Measurements from ENCODE around the gene USH2A.
"Not testable (repeated sequence)": the region's sequence is repeated elsewhere in the genome, so short reads cannot be mapped to it uniquely, and the experiment has no call there.

USH2A gene

GRCh38 chr1:216173376-216173995 is 249.8 kb downstream of the USH2A start:
- DNase-seq (ENCODE audit: low read depth): no peak
- H3K4me3 ChIP-seq (ENCODE audit: low read depth, low read length): no peak overlapping the region
- in situ Hi-C loops (cut with HindIII; ENCODE audit: low sequenced_read_pairs): no loop called here
- TF ChIP-seq, protein P1, sequence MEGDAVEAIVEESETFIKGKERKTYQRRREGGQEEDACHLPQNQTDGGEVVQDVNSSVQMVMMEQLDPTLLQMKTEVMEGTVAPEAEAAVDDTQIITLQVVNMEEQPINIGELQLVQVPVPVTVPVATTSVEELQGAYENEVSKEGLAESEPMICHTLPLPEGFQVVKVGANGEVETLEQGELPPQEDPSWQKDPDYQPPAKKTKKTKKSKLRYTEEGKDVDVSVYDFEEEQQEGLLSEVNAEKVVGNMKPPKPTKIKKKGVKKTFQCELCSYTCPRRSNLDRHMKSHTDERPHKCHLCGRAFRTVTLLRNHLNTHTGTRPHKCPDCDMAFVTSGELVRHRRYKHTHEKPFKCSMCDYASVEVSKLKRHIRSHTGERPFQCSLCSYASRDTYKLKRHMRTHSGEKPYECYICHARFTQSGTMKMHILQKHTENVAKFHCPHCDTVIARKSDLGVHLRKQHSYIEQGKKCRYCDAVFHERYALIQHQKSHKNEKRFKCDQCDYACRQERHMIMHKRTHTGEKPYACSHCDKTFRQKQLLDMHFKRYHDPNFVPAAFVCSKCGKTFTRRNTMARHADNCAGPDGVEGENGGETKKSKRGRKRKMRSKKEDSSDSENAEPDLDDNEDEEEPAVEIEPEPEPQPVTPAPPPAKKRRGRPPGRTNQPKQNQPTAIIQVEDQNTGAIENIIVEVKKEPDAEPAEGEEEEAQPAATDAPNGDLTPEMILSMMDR (IDR thresholded peaks at IDR 0.05; ENCODE audit: low read depth, low read length, missing control alignments): no peak

- H3K4me3 ChIP-seq (ENCODE audit: low read depth, low read length): no peak overlapping the region
- in situ Hi-C loops (cut with HindIII; ENCODE audit: low sequenced_read_pairs): no loop called here
- TF ChIP-seq, protein P1 (IDR thresholded peaks at IDR 0.05; ENCODE audit: low read depth, low read length, missing control alignments): no peak
- DNase-seq (ENCODE audit: low read depth): no peak
These were observed 253.9 kb downstream of the USH2A start for GRCh38 chr1:216169351-216169750.

GRCh38 chr1:216168546-216168945 is 254.7 kb downstream of the USH2A start:
- in situ Hi-C loops (cut with HindIII; ENCODE audit: low sequenced_read_pairs): no loop called here
- DNase-seq (ENCODE audit: low read depth): no peak
- H3K4me3 ChIP-seq (ENCODE audit: low read depth, low read length): no peak overlapping the region
- TF ChIP-seq, protein P1 (IDR thresholded peaks at IDR 0.05; ENCODE audit: low read depth, low read length, missing control alignments): no peak

DNA sequence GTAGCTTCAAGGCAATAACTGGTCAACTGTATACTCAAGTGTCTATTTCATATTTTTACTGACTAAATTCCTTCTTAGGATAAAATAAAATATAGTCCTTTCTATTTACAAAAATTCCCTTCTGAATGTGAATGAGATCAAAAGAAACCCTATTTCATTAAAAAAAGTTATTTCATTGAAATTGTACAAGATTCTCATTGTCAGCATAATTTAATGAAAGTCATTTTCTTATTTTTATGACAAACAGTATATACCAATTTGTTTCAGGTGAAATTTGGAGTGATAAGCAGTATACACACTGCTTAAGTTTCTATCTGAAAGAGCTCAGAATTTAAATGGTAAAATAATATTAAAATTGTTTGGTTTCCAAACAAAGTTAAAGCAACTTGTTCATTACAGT is 269.2 kb downstream of the USH2A start:
- DNase-seq (ENCODE audit: low read depth): no peak
- no peak overlapping the region for H3K4me3 ChIP-seq (ENCODE audit: low read depth, low read length)
- in situ Hi-C loops (cut with HindIII; ENCODE audit: low sequenced_read_pairs): no loop called here
- TF ChIP-seq, protein P1 (IDR thresholded peaks at IDR 0.05; ENCODE audit: low read depth, low read length, missing control alignments): no peak

DNA sequence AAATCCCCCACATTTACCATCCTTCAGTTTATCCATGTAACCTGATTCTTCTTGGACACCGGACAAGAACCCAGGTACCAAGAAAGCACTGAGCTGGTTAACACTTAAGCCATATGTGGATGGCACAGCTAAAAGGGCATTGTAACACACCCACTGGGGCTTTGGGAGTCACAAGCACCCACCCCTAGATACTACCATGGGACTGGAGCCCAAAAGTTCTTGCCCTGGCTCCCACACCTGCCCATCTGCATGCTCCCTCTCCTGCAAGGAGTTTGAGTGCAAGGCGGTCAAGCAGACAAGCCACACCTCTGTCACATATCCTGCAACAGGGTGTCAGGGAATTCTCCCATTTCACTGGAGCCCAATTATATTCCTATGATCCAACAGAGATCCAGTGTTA is 270.1 kb downstream of the USH2A start:
- no peak overlapping the region for H3K4me3 ChIP-seq (ENCODE audit: low read depth, low read length)
- no peak for DNase-seq (ENCODE audit: low read depth)
- in situ Hi-C loops (cut with HindIII; ENCODE audit: low sequenced_read_pairs): no loop called here
- TF ChIP-seq, protein P1 (IDR thresholded peaks at IDR 0.05; ENCODE audit: low read depth, low read length, missing control alignments): no peak

GRCh38 chr1:216145451-216146018 is 277.7 kb downstream of the USH2A start:
- H3K4me3 ChIP-seq (ENCODE audit: low read depth, low read length); in situ Hi-C loops (cut with HindIII; ENCODE audit: low sequenced_read_pairs); DNase-seq (ENCODE audit: low read depth): not testable (repeated sequence)

DNA sequence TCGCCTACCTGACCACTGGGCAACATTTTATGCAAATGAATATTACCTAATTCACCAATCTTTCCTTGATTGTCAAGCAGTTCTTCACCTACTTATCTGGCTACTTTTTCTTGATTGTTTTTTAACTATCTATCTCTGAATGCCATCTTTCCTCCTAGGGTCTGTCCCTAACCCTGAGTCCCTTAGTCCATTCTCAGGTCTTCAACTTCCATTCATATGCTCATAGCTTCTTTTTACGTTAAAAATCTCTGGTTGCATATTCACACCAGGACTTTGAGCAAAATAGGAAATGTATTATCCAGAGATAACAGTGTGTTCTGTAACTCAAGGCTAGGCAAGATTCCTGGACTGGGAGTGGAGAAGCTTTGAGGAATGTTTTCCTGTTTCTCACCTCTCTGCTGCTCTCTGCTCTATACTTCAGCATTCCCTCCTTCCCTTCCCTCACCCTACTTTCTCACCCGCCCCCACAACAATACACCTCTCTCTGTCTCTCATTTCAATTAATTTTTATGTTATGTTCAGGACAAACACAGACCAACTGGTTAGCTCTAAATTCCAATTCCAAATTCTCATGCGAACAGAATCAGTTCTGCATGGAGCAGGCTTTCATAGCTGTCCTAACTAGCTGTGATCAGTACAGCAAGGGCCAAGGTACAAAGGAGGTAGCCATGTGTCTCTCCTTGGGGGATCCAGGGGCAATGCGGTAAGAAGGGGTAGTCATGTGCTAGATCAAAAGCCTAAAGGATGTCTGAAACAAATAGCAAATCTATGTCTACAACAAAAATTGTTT is 278.4 kb downstream of the USH2A start:
- H3K4me3 ChIP-seq (ENCODE audit: low read depth, low read length): no peak overlapping the region
- in situ Hi-C loops (cut with HindIII; ENCODE audit: low sequenced_read_pairs): no loop called here
- TF ChIP-seq, protein P1 (IDR thresholded peaks at IDR 0.05; ENCODE audit: low read depth, low read length, missing control alignments): no peak
- DNase-seq (ENCODE audit: low read depth): no peak
